ENCODE data around the gene CREG2. TPM values are rescaled to one million over a fixed set of nuclear protein-coding genes. Genes with fewer than 3 reads are reported as not detected.
A peak's percentile ranks its signal among the peaks of the same experiment; 100 is the strongest.
"Not testable (repeated sequence)": the region's sequence is repeated elsewhere in the genome, so short reads cannot be mapped to it uniquely, and the experiment has no call there.

The CREG2 gene
- polyA plus RNA-seq, 1 experiment: not detected

DNA sequence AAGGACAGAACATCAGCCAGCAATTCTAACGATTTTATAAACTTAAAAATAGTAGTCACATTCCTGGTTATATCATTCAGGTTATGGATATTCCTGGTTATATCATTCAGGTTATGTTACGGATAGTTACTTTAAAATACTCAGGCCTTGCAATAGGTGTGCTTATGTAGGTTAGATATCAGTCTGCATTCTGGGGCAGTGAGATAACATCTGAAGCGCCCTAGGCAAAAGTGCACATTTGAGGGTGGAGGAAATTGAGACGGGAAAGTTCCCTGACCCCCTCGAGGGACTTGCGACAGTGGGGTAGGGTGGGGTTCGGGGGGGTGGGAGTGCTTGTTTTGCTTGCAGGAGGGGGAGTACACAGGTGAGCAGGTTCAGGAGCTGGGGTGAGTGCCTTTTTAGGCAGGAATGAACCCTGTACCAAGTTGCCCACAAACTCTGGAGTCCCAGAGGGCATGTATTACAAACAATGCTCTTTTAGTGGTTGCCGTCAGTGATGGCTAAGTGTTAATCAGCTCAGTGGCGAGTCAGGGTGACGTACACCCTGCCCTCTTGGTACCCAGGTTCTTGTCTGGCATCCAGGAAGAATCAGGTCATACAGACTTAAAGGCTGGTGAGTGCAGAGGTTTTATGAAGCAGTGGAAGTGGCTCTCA, 31.8 kb downstream of the CREG2 start:
- Histone ChIP-seq H3K27me3 (ENCODE audit: control insufficient read depth, insufficient read depth, low read length) (no peaks in the 10 kb centered on the region), H3K9me3 (ENCODE audit: control insufficient read depth, insufficient read depth, low read length) (no peaks in the 10 kb centered on the region), H3K4me3 (ENCODE audit: low read depth, low read length) (no peak overlapping the region), H3K27ac (ENCODE audit: low read depth, low read length) (no peak overlapping the region)
- no peak for DNase-seq (ENCODE audit: low read depth, low spot score)
- ChIA-PET CTCF (no interaction called here), POLR2A (no interaction called here)
- TF ChIP-seq CTCF (IDR thresholded peaks at IDR 0.05; ENCODE audit: low read depth, low read length): no peak

GRCh38 chr2:101354420-101355311, 32.6 kb downstream of the CREG2 start:
- TF ChIP-seq CTCF (IDR thresholded peaks at IDR 0.05; ENCODE audit: low read depth, low read length): no peak
- no peak for DNase-seq (ENCODE audit: low read depth, low spot score)
- ChIA-PET POLR2A (no interaction called here), CTCF (interaction anchor here (1.1 kb wide), 1 partner anchor 12 kb away, joined by 4 read pairs; no protein-coding TSS in a partner anchor)
- Histone ChIP-seq H3K27me3 (ENCODE audit: control insufficient read depth, insufficient read depth, low read length) (no peaks in the 10 kb centered on the region), H3K27ac (ENCODE audit: low read depth, low read length) (no peak overlapping the region), H3K4me3 (ENCODE audit: low read depth, low read length) (no peak overlapping the region), H3K9me3 (ENCODE audit: control insufficient read depth, insufficient read depth, low read length) (no peaks in the 10 kb centered on the region)

GRCh38 chr2:101352631-101353030, 34.7 kb downstream of the CREG2 start:
- POLR2A ChIA-PET; H3K4me3 ChIP-seq (ENCODE audit: low read depth, low read length); H3K9me3 ChIP-seq (ENCODE audit: control insufficient read depth, insufficient read depth, low read length); H3K27me3 ChIP-seq (ENCODE audit: control insufficient read depth, insufficient read depth, low read length); H3K27ac ChIP-seq (ENCODE audit: low read depth, low read length); DNase-seq (ENCODE audit: low read depth, low spot score): not testable (repeated sequence)
- CTCF ChIA-PET: interaction anchor here (0.9 kb wide), 1 partner anchor 10 kb away, joined by 3 read pairs; no protein-coding TSS in a partner anchor

DNA sequence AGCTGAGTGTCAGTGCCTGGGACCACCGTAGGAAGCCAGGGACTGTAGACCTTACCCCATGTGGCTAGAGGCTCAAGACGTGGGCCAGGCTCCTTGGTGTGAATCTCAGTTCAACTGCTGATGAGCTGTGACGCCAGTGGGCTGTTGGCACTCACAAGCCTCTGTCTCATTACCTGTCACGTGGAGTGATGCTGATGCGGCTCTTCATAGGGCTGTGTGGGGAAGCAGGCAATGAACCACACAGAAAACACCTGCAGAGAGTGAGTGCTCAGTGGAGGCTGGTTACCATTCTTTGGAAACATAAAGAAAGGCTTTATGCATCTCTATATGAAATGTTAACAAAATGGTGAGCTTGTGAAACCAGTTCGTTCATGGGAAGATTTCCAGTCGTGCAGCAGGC, 36.1 kb downstream of the CREG2 start:
- TF ChIP-seq CTCF (IDR thresholded peaks at IDR 0.05; ENCODE audit: low read depth, low read length): no peak
- no peak for DNase-seq (ENCODE audit: low read depth, low spot score)
- H3K4me3 ChIP-seq (ENCODE audit: low read depth, low read length): no peak overlapping the region
- no peak overlapping the region for H3K27ac ChIP-seq (ENCODE audit: low read depth, low read length)
- H3K9me3 ChIP-seq (ENCODE audit: control insufficient read depth, insufficient read depth, low read length): no peaks in the 10 kb centered on the region
- ChIA-PET CTCF (interaction anchor here (0.6 to 4.2 kb wide), 6 partner anchors 10 to 890 kb away, joined by 3 to 34 read pairs (median 8); partner anchors contain the start of gene CREG2), POLR2A (no interaction called here)
- no peaks in the 10 kb centered on the region for H3K27me3 ChIP-seq (ENCODE audit: control insufficient read depth, insufficient read depth, low read length)

DNA sequence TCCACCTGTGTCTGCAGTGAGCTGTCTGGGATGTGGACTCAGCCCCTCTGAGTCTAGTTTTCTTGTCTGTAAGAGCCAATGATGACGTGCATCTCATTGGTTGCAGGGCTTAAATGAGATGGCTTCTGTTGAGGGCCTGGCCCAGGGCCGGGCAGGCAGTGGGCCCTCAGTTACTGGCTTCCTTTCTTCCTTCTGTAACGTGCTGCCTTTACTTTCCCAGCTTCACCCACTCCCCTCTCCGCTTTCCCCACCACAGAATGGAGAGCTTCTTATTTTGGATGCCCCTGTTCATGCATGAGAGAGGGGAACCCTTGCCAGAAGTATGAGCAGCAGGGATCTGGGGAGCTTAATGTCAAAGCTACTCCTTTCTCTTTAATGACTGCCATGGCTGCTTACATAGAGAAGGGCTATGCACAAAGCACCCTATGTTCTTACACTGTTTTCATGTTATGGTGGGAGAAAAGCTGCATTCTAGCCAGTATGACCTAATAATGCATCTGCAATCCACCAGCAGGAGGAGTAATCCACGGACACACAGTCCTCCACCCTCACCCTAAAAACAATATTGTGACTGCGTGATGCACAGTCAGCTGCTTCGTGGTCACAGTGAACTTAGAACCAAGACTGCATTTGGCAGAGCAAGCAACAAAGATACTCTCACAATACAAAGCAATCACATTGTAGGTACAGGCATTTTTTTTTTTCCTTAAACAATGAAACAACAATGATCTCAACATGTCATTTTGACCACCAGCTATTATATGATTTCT, 37.2 kb downstream of the CREG2 start:
- peak; percentile 66 for TF ChIP-seq CTCF (IDR thresholded peaks at IDR 0.05; ENCODE audit: low read depth, low read length)
- POLR2A ChIA-PET: no interaction called here

More for the DNA sequence above, 37.2 kb downstream of the CREG2 start:
- CTCF ChIA-PET: interaction anchor here (0.6 to 4.2 kb wide), 15 partner anchors 9 to 1102 kb away, joined by 3 to 34 read pairs (median 3); partner anchors contain the start of gene CREG2
- Histone ChIP-seq H3K9me3 (ENCODE audit: control insufficient read depth, insufficient read depth, low read length) (no peaks in the 10 kb centered on the region), H3K4me3 (ENCODE audit: low read depth, low read length) (no peak overlapping the region), H3K27me3 (ENCODE audit: control insufficient read depth, insufficient read depth, low read length) (no peaks in the 10 kb centered on the region), H3K27ac (ENCODE audit: low read depth, low read length) (no peak overlapping the region)
- DNase-seq (ENCODE audit: low read depth, low spot score): peak; percentile 11

Data from AG04450 (cell line).